Ovary (tissue), 9 donors: ENCODE measurements around the gene SPEG. TPM values are rescaled to one million over a fixed set of nuclear protein-coding genes. Genes with fewer than 3 reads are reported as not detected.

Experiments
- DNase-seq, 5 donors: peaks; one replicate each; pipeline ENCODE4 v3.0.0-alpha.2; 2019 to 2020
- H3K27ac ChIP-seq, 2 donors: fragments of 200-600 bp; one replicate each; pipeline versions ENCODE4 v1.5.1 to v1.8.0; 2019 to 2022
- H3K27me3 ChIP-seq: fragments of 200-600 bp; one replicate; pipeline ENCODE4 v1.8.0; 2022
- H3K36me3 ChIP-seq: fragments of 200-600 bp; sonication (generic); one replicate; pipeline ENCODE4 v1.5.1; 2019
- H3K4me1 ChIP-seq: one replicate; pipeline ENCODE4 v1.8.1; 2013; ENCODE audit warnings: mild to moderate bottlenecking, moderate library complexity; ENCODE audit not compliant: insufficient read depth
- H3K4me3 ChIP-seq: fragments of 200-600 bp; sonication (generic); one replicate; pipeline ENCODE4 v1.5.1; 2017
- H3K9me3 ChIP-seq, 2 donors: fragments of 200-600 bp in 1 of 2; sonication (generic) in 1 of 2; one replicate each; pipeline versions ENCODE4 v1.5.1 to v1.8.1; 2013 to 2019; ENCODE audit warnings: mild to moderate bottlenecking in 1 of 2, moderate library complexity in 1 of 2
- CTCF ChIP-seq, 3 donors: fragments of 450-650 bp in 2 of 3; fragments of 200-600 bp in 1 of 3; IDR thresholded peaks; one replicate each; pipeline versions ENCODE4 v1.5.1 to v1.8.0; 2016 to 2022; ENCODE audit warnings: antibody characterized with exemption in 3 of 3, mild to moderate bottlenecking in 1 of 3
- EP300 ChIP-seq: sonication (generic); formaldehyde crosslinking; IDR thresholded peaks from one replicate; pipeline ENCODE4 v1.6.1; 2017; ENCODE audit warnings: antibody characterized with exemption
- POLR2A ChIP-seq: fragments of 450-650 bp; IDR thresholded peaks from one replicate; pipeline ENCODE4 v1.6.1; 2017; ENCODE audit warnings: antibody characterized with exemption, mild to moderate bottlenecking, moderate library complexity
- WGBS, 3 donors: extraction: QIAGEN DNeasy Blood & Tissue Kit in 1 of 3; methylation state at CpG; one replicate each; pipeline versions ENCODE4 v1.1.5 to v1.1.7; 2013 to 2017; 5-methylcytosine and 5-hydroxymethylcytosine counted together
- intact Hi-C, 4 donors: fragments of 100-400 bp; cut with DNase I; formaldehyde crosslinking; loops; one replicate each; pipeline versions ENCODE4 v1.11.0 to v1.15.1; 2022 to 2023
- polyA plus RNA-seq, 2 donors: library from polyadenylated mRNA; stranded (reverse); fragments of 200-250 nt in 1 of 2; fragments of 350-450 nt in 1 of 2; fragmentation: Illumina TruSeq in 1 of 2; extraction: RNeasy Lipid Tissue Mini Kit (QIAGEN cat#74804) in 1 of 2; gene quantifications; one replicate each; pipeline ENCODE4 v1.2.3, GENCODE V29; 2013 to 2014
- total RNA-seq, 7 donors: library from RNA; depleted of rRNA in 2 of 7; stranded (reverse); fragments of >200 nt in 2 of 7; fragmentation: NEBNext Ultra II Directional in 3 of 7; extraction: Animal tissue kit (Norgen Biotek cat#: 25700) in 3 of 7; gene quantifications; one replicate each; pipeline versions ENCODE4 v1.1.0 to v1.2.4, GENCODE V29; 2016 to 2023
- donor health status: DM: no; HTN: no; CAD: no; lungs with moderate emphysema.
- donor health status: DM: no; HTN: no; CAD: no.
- donor health status: Bipolar disorder and iron deficiency.
- donor health status: DM: yes; HTN: yes; CAD: no.
- donor health status: DM: no; HTN: no; CAD: no.
- donor health status: DM: yes; HTN: yes; CAD: no.

SPEG gene
- total and polyA plus RNA-seq, 9 donors = 9.9 to 79.7 (median 29.6) TPM

- intact Hi-C loops = no loop called here
- Histone ChIP-seq H3K27ac (no peak overlapping the region), H3K4me3 (no peak overlapping the region), H3K27me3 (no peaks in the 10 kb centered on the region), H3K9me3 (no peaks in the 10 kb centered on the region), H3K36me3 (no peaks in the 10 kb centered on the region), H3K4me1 (peaks cover 4% of the 10 kb centered on the region)
- DNase-seq = peak in 3 of 5 donors; percentile 37 to 50 (median 40)
- no peak for TF ChIP-seq EP300
- TF ChIP-seq POLR2A = no peak
- no peak for TF ChIP-seq CTCF (IDR thresholded peaks at IDR 0.05)
- 40 to 42% (median 40%) methylated on average over 6 of the region's 6 CpGs for WGBS, 3 donors
These were observed 11.5 kb downstream of the SPEG start for GRCh38 chr2:219446101-219446504.

GRCh38 chr2:219446689-219447088, 12.0 kb downstream of the SPEG start:
- no peak overlapping the region for H3K27ac ChIP-seq
- H3K4me3 ChIP-seq = no peak overlapping the region
- 87 to 96% (median 95%) methylated on average over 1 of the region's 1 CpG for WGBS, 3 donors
- peaks cover 4% of the 10 kb centered on the region for H3K4me1 ChIP-seq
- H3K36me3 ChIP-seq = no peaks in the 10 kb centered on the region
- intact Hi-C loops = no loop called here
- DNase-seq = no peak
- TF ChIP-seq CTCF (IDR thresholded peaks at IDR 0.05) (no peak), EP300 (no peak), POLR2A (no peak)
- H3K9me3 ChIP-seq = no peaks in the 10 kb centered on the region
- no peaks in the 10 kb centered on the region for H3K27me3 ChIP-seq

GRCh38 chr2:219447242-219448098, 12.8 kb downstream of the SPEG start:
- WGBS, 3 donors = 80 to 83% (median 81%) methylated on average over 22 to 23 of the region's 23 CpGs
- Histone ChIP-seq H3K27ac (no peak overlapping the region), H3K36me3 (no peaks in the 10 kb centered on the region), H3K4me1 (peaks cover 4% of the 10 kb centered on the region), H3K27me3 (no peaks in the 10 kb centered on the region), H3K4me3 (no peak overlapping the region), H3K9me3 (no peaks in the 10 kb centered on the region)
- intact Hi-C loops = no loop called here
- peak in 1 of 5 donors; percentile 15 for DNase-seq
- TF ChIP-seq EP300 (no peak), CTCF (IDR thresholded peaks at IDR 0.05) (no peak), POLR2A (no peak)

- no peak overlapping the region for H3K27ac ChIP-seq
- 84 to 86% (median 84%) methylated on average over 78 to 88 of the region's 88 CpGs for WGBS, 3 donors
- H3K36me3 ChIP-seq = no peaks in the 10 kb centered on the region
- no peak overlapping the region for H3K4me3 ChIP-seq
- peaks cover 3% of the 10 kb centered on the region for H3K4me1 ChIP-seq
- no peak for TF ChIP-seq POLR2A
- no peak for TF ChIP-seq CTCF (IDR thresholded peaks at IDR 0.05)
- TF ChIP-seq EP300 = no peak
- no peak for DNase-seq
- intact Hi-C loops = no loop called here
- no peaks in the 10 kb centered on the region for H3K9me3 ChIP-seq
- H3K27me3 ChIP-seq = no peaks in the 10 kb centered on the region
These were observed 13.6 kb downstream of the SPEG start for GRCh38 chr2:219448099-219448775.
